Lung (tissue), 12 donors: Measurements from ENCODE around the gene SLC25A23. TPM values are rescaled to one million over a fixed set of nuclear protein-coding genes. Genes with fewer than 3 reads are reported as not detected.
A peak's percentile ranks its signal among the peaks of the same experiment; 100 is the strongest.

ENCODE experiments used
- ATAC-seq: fragments of 200-7000 bp; cut with Tn5 transposase; one replicate; pipeline ENCODE4 v1.9.1; 2020; ENCODE audit warnings: moderate number of reproducible peaks; ENCODE audit not compliant: insufficient read depth, low FRiP score
- DNase-seq, 3 donors: peaks; one replicate each; pipeline ENCODE4 v3.0.0-alpha.2; 2013 to 2017
- H3K27ac ChIP-seq, 2 donors: one replicate each; pipeline ENCODE4 v1.5.1; 2013; ENCODE audit warnings: mild to moderate bottlenecking in 2 of 2, moderate library complexity in 2 of 2, control low read depth in 1 of 2, inconsistent platforms in 1 of 2, low read depth in 1 of 2, low read length in 1 of 2
- H3K27me3 ChIP-seq, 3 donors: one replicate each; pipeline ENCODE4 v1.5.1; 2013; ENCODE audit warnings: low read length in 2 of 3; ENCODE audit not compliant: control insufficient read depth in 3 of 3, insufficient read depth in 3 of 3
- H3K36me3 ChIP-seq, 4 donors: one replicate each; pipeline ENCODE4 v1.5.1; 2013; ENCODE audit warnings: low read length in 4 of 4, mild to moderate bottlenecking in 1 of 4, moderate library complexity in 1 of 4; ENCODE audit not compliant: control insufficient read depth in 4 of 4, insufficient read depth in 4 of 4
- H3K4me1 ChIP-seq, 5 donors: one replicate each; pipeline ENCODE4 v1.5.1; 2013; ENCODE audit warnings: low read length in 5 of 5, mild to moderate bottlenecking in 2 of 5, moderate library complexity in 1 of 5; ENCODE audit not compliant: control insufficient read depth in 5 of 5, insufficient read depth in 5 of 5
- H3K4me3 ChIP-seq: one replicate; pipeline ENCODE4 v1.5.1; 2013; ENCODE audit warnings: mild to moderate bottlenecking, control low read depth, moderate library complexity
- H3K9ac ChIP-seq, 2 donors: one replicate each; pipeline ENCODE4 v1.5.1; 2013; ENCODE audit warnings: low read length in 2 of 2, control low read depth in 1 of 2; ENCODE audit not compliant: insufficient read depth in 1 of 2
- H3K9me3 ChIP-seq, 4 donors: one replicate each; pipeline ENCODE4 v1.5.1; 2013; ENCODE audit warnings: low read length in 3 of 4, mild to moderate bottlenecking in 1 of 4, moderate library complexity in 1 of 4; ENCODE audit not compliant: control insufficient read depth in 4 of 4, insufficient read depth in 3 of 4
- CTCF ChIP-seq: IDR thresholded peaks from 2 replicates; pipeline ENCODE4 v1.5.1; 2012; ENCODE audit warnings: mild to moderate bottlenecking; ENCODE audit errors: control extremely low read depth, extremely low read depth
- WGBS, 2 donors: extraction: QIAGEN DNeasy Blood & Tissue Kit; methylation state at CpG; one replicate each; pipeline ENCODE4 v1.1.7; 2013; 5-methylcytosine and 5-hydroxymethylcytosine counted together
- polyA plus RNA-seq, 2 donors: library from polyadenylated mRNA; stranded (reverse); fragments of 200-250 nt; gene quantifications; one replicate each; pipeline ENCODE4 v1.2.1, GENCODE V29; 2013
- total RNA-seq, 2 donors: library from RNA; depleted of rRNA in 1 of 2; stranded (reverse); fragments of >200 nt in 1 of 2; gene quantifications; one replicate each; pipeline ENCODE4 v1.2.1, GENCODE V29; 2014 to 2021
- donor health status: control.
- donor health status: control.
- donor health status: Bipolar disorder and iron deficiency.
- donor health status: healthy.
- donor health status: DM: yes; HTN: yes; CAD: no.

Gene SLC25A23
- total and polyA plus RNA-seq, 4 donors = 15.7 to 49.5 (median 44.5) TPM

GRCh38 chr19:6457958-6458694 lies 1.5 kb downstream of the SLC25A23 start:
- peaks cover 0 to 4% (median 0%) of the 10 kb centered on the region in 3 donors for H3K27me3 ChIP-seq
- TF ChIP-seq CTCF = no peak
- ATAC-seq = no peak
- no peak overlapping the region for H3K27ac ChIP-seq
- peaks cover 5 to 21% (median 13%) of the 10 kb centered on the region in 4 donors for H3K36me3 ChIP-seq
- H3K9ac ChIP-seq = peak overlapping the region in 1 of 2 donors; percentile 37
- peaks cover 0 to 10% (median 4%) of the 10 kb centered on the region in 4 donors for H3K9me3 ChIP-seq
- no peak for DNase-seq
- no peak overlapping the region for H3K4me3 ChIP-seq
- 90 to 92% methylated on average over 17 of the region's 17 CpGs for WGBS, 2 donors
- peaks cover 0 to 8% (median 0%) of the 10 kb centered on the region in 5 donors for H3K4me1 ChIP-seq

GRCh38 chr19:6455924-6456323 lies 3.7 kb downstream of the SLC25A23 start:
- Histone ChIP-seq H3K36me3 (peaks cover 10 to 26% (median 21%) of the 10 kb centered on the region in 4 donors), H3K27me3 (no peaks in the 10 kb centered on the region), H3K9ac (no peak overlapping the region), H3K27ac (no peak overlapping the region), H3K9me3 (peaks cover 0 to 10% (median 4%) of the 10 kb centered on the region in 4 donors), H3K4me1 (peaks cover 0 to 8% (median 0%) of the 10 kb centered on the region in 5 donors), H3K4me3 (no peak overlapping the region)
- 89 to 92% methylated on average over 15 of the region's 15 CpGs for WGBS, 2 donors
- DNase-seq (no peak), ATAC-seq (no peak)
- TF ChIP-seq CTCF = no peak

- H3K4me1 ChIP-seq = peaks cover 0 to 7% (median 0%) of the 10 kb centered on the region in 5 donors
- DNase-seq (no peak), ATAC-seq (no peak)
- WGBS, 2 donors = 97 to 98% methylated on average over 11 of the region's 11 CpGs
- no peak overlapping the region for H3K9ac ChIP-seq
- H3K27me3 ChIP-seq = no peaks in the 10 kb centered on the region
- H3K4me3 ChIP-seq = no peak overlapping the region
- H3K9me3 ChIP-seq = peaks cover 0 to 10% (median 4%) of the 10 kb centered on the region in 4 donors
- H3K36me3 ChIP-seq = peaks cover 10 to 26% (median 21%) of the 10 kb centered on the region in 4 donors
- TF ChIP-seq CTCF = no peak
- no peak overlapping the region for H3K27ac ChIP-seq
These were observed 5.5 kb downstream of the SLC25A23 start for GRCh38 chr19:6453951-6454565.
